K562 (cell line): ENCODE measurements around the gene CTSS. TPM values are rescaled to one million over a fixed set of nuclear protein-coding genes. Genes with fewer than 3 reads are reported as not detected.
A peak's percentile ranks its signal among the peaks of the same experiment; 100 is the strongest.

Source experiments
- ATAC-seq: fragments of 200-7000 bp; cut with Tn5 transposase; 3 replicates; pipeline ENCODE4 v1.9.1; 2020; ENCODE audit warnings: moderate library complexity
- BruUV-seq: library from RNA; stranded (reverse); fragments of 400-500 nt; replicated peaks from 2 replicates; lab custom pipeline; 2021; lab: Mats Ljungman, UMichigan
- CTCF ChIA-PET: fragments of 300-600 bp; formaldehyde crosslinking; extraction: SDS; loops from one replicate; lab custom pipeline; 2021; ENCODE audit warnings: low intra/inter-chr PET ratio; lab: Yijun Ruan, JAX
- POLR2A ChIA-PET: fragments of 300-600, 350-650 bp; sonication (Branson Sonifier 250); formaldehyde crosslinking; extraction: SDS; loops from one replicate; lab custom pipeline; 2021; ENCODE audit warnings: antibody characterized with exemption, inconsistent platforms; lab: Yijun Ruan, JAX
- DNase-seq, 4 experiments: peaks; one replicate each; pipeline versions ENCODE4 v3.0.0 to v3.0.0-alpha.2; 2011 to 2018; ENCODE audit warnings: low spot score in 3 of 4, mixed read lengths in 3 of 4; ENCODE audit errors: extremely low read depth in 1 of 4
- FAIRE-seq: peaks from 2 replicates; lab custom pipeline; 2011; peaks lifted over from hg19 to GRCh38; lab: Jason Lieb, UNC
- H2AFZ ChIP-seq: 2 replicates; pipeline ENCODE4 v1.6.0; 2011; ENCODE audit warnings: low read depth, low read length, control low read depth, inconsistent platforms
- H3K27ac ChIP-seq: fragments of 200-600 bp; 3 replicates; pipeline ENCODE4 v1.8.0; 2011; ENCODE audit warnings: low read depth, mild to moderate bottlenecking, control low read depth, inconsistent platforms, low read length, moderate library complexity, mixed read lengths; ENCODE audit errors: extremely low read depth
- H3K27me3 ChIP-seq, 2 experiments: fragments of 300-600 bp in 1 of 2; 2 replicates in 1 of 2; 3 replicates in 1 of 2; pipeline versions ENCODE4 v1.6.0 to v1.8.0; 2011; ENCODE audit warnings: inconsistent platforms in 2 of 2, low read length in 2 of 2, mild to moderate bottlenecking in 1 of 2, mixed read lengths in 1 of 2, moderate library complexity in 1 of 2; ENCODE audit not compliant: control insufficient read depth in 2 of 2, insufficient read depth in 2 of 2
- H3K36me3 ChIP-seq: fragments of 300-600 bp; 3 replicates; pipeline ENCODE4 v1.8.0; 2011; ENCODE audit warnings: mild to moderate bottlenecking, low read length, inconsistent platforms; ENCODE audit not compliant: control insufficient read depth, insufficient read depth
- H3K4me1 ChIP-seq, 2 experiments: fragments of 200-600 bp in 1 of 2; replicated peaks in 1 of 2; 2 replicates in 1 of 2; 3 replicates in 1 of 2; pipeline versions ENCODE4 v1.5.1 to v1.8.0; 2011; ENCODE audit warnings: inconsistent platforms in 2 of 2, low read length in 2 of 2, mild to moderate bottlenecking in 1 of 2, mixed read lengths in 1 of 2, moderate library complexity in 1 of 2; ENCODE audit not compliant: control insufficient read depth in 2 of 2, insufficient read depth in 2 of 2
- H3K4me2 ChIP-seq: 2 replicates; pipeline ENCODE4 v1.6.1; 2011; ENCODE audit warnings: low read length, control low read depth, inconsistent platforms, mixed read lengths; ENCODE audit not compliant: insufficient read depth
- H3K4me3 ChIP-seq: fragments of 200-600 bp; sonication (generic), shearing (Covaris generic); 2 replicates; pipeline ENCODE4 v1.5.1; 2016; ENCODE audit warnings: control low read depth, inconsistent platforms
- H3K79me2 ChIP-seq: fragments of 200-600 bp; 3 replicates; pipeline ENCODE4 v1.8.0; 2011; ENCODE audit warnings: low read length, inconsistent platforms; ENCODE audit not compliant: control insufficient read depth, insufficient read depth
- H3K9ac ChIP-seq, 2 experiments: 2 replicates each; pipeline versions ENCODE4 v1.6.0 to v1.6.1; 2011; ENCODE audit warnings: low read depth in 2 of 2, low read length in 2 of 2, control low read depth in 1 of 2, inconsistent platforms in 1 of 2, mild to moderate bottlenecking in 1 of 2, mixed read lengths in 1 of 2; ENCODE audit not compliant: insufficient read depth in 1 of 2
- H3K9me1 ChIP-seq: one replicate; pipeline ENCODE4 v1.6.0; 2011; ENCODE audit warnings: inconsistent platforms, mild to moderate bottlenecking, low read length, moderate library complexity; ENCODE audit not compliant: control insufficient read depth, insufficient read depth
- H3K9me3 ChIP-seq: replicated peaks from 2 replicates; pipeline ENCODE4 v1.5.1; 2011; ENCODE audit warnings: low read depth, low read length, inconsistent platforms; ENCODE audit not compliant: control insufficient read depth, insufficient read depth
- H4K20me1 ChIP-seq: replicated peaks from 2 replicates; pipeline ENCODE4 v1.6.1; 2011; ENCODE audit warnings: low read length, inconsistent platforms, mixed read lengths; ENCODE audit not compliant: control insufficient read depth, insufficient read depth
- HDAC2 ChIP-seq: fragments of 450-650 bp; IDR thresholded peaks from 2 replicates; pipeline ENCODE4 v1.6.1; 2016; ENCODE audit warnings: mild to moderate bottlenecking
- MTA3 ChIP-seq: fragments of 450-650 bp; formaldehyde crosslinking; IDR thresholded peaks from 2 replicates; pipeline ENCODE4 v1.6.1; 2017; ENCODE audit warnings: mild to moderate bottlenecking, borderline replicate concordance
- NR4A1 ChIP-seq, 2 experiments: fragments of 250-450 bp in 1 of 2; fragments of 450-650 bp in 1 of 2; sonication (Bioruptor Pico) in 1 of 2; IDR thresholded peaks; 2 replicates each; pipeline versions ENCODE4 v1.4.0 to v1.6.1; 2016 to 2020; ENCODE audit warnings: mild to moderate bottlenecking in 2 of 2, missing compliant biosample characterization in 1 of 2, missing genetic modification characterization in 1 of 2, moderate library complexity in 1 of 2
- RAD21 ChIP-seq, 2 experiments: fragments of 250-450 bp in 1 of 2; fragments of 450-650 bp in 1 of 2; sonication (Bioruptor Pico) in 1 of 2; formaldehyde crosslinking in 1 of 2; IDR thresholded peaks in 1 of 2; conservative IDR thresholded peaks in 1 of 2; 2 replicates each; pipeline versions ENCODE4 v1.4.0 to v1.8.0; 2020 to 2022; ENCODE audit warnings: mild to moderate bottlenecking in 2 of 2, moderate library complexity in 1 of 2
- ZNF696 ChIP-seq: fragments of 250-450 bp; sonication (Bioruptor Pico); conservative IDR thresholded peaks from 2 replicates; pipeline ENCODE4 v1.4.0; 2020; ENCODE audit warnings: mild to moderate bottlenecking, moderate library complexity
- ZNF75A ChIP-seq: fragments of 450-650 bp; formaldehyde crosslinking; IDR thresholded peaks from 2 replicates; pipeline ENCODE4 v1.4.0; 2020; ENCODE audit warnings: mild to moderate bottlenecking
- WGBS: fragments of 100-300 bp; shearing (Covaris generic); methylation state at CpG from one replicate; pipeline ENCODE4 v1.1.6; 2016; ENCODE audit warnings: low coverage, mixed read lengths; ENCODE audit not compliant: insufficient coverage; ENCODE audit errors: missing lambda C conversion rate; 5-methylcytosine and 5-hydroxymethylcytosine counted together
- in situ Hi-C: fragments of 300-500 bp; cut with MboI; formaldehyde crosslinking; loops from 4 replicates; pipeline ENCODE4 v1.15.0; 2018; ENCODE audit warnings: inconsistent platforms, mixed read lengths
- intact Hi-C: fragments of 100-400 bp; cut with micrococcal nuclease; formaldehyde crosslinking; loops from 2 replicates; pipeline ENCODE4 v1.14.2; 2022
- polyA plus RNA-seq, 8 experiments: library from polyadenylated mRNA; depleted of rRNA in 4 of 8; stranded (reverse) in 5 of 8; unstranded in 3 of 8; fragments of >200 nt; fragmentation: Nextera tagmentation in 2 of 8; fragmentation: Illumina TruSeq in 1 of 8; extraction: Ambion mirVana in 2 of 8; extraction: Trizol in 1 of 8; gene quantifications; 2 replicates each; pipeline versions ENCODE4 v1.2.1 to v1.2.3, GENCODE V29; 2011 to 2014; ENCODE audit warnings: inconsistent platforms in 1 of 8, missing spikeins in 1 of 8
- total RNA-seq, 7 experiments: library from RNA; depleted of rRNA in 6 of 7; stranded (reverse); fragments of >200 nt in 6 of 7; fragmentation: Illumina TruSeq in 2 of 7; extraction: Trizol in 2 of 7; gene quantifications; 2 replicates each; pipeline versions ENCODE4 v1.2.1 to v1.2.3, GENCODE V29; 2011 to 2021; ENCODE audit warnings: low replicate concordance in 1 of 7
- TF ChIP-seq, protein P1 (sequence below): fragments of 450-650 bp; IDR thresholded peaks from 2 replicates; pipeline ENCODE4 v1.6.1; 2017; ENCODE audit warnings: mild to moderate bottlenecking, moderate library complexity

CTSS gene
- total and polyA plus RNA-seq, 9 of the 15 experiments (the other 6 are each of a cell fraction or from before 2014, with no cell fraction given) = 8.6 to 24.9 (median 10.3) TPM

DNA sequence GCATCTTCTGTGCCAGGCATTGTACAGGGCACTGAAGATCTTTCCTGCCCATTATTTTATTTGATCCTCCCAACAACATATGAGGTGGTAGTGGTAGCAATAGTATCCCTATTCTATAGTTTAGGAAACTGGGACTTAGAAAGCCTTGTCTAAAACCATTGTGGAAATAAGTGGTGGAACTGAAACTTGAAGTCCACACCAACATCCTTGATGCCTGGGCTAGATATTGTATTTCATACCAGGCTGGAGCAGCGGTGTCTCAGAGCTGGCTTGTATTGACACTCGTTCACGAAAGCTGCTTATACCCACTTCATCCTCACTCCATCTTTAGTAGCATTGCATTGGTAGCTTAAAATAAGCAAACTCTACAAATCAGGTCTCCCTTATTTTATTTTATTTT lies 9.7 kb upstream of the CTSS start:
- no peak for FAIRE-seq
- Histone ChIP-seq H4K20me1 (no peaks in the 10 kb centered on the region), H3K9me3 (no peaks in the 10 kb centered on the region), H3K4me2 (no peak overlapping the region), H3K4me1 (no peaks in the 10 kb centered on the region), H3K27ac (no peak overlapping the region), H3K4me3 (no peak overlapping the region), H3K27me3 (no peaks in the 10 kb centered on the region), H3K9me1 (no peaks in the 10 kb centered on the region), H3K9ac (no peak overlapping the region), H3K79me2 (no peaks in the 10 kb centered on the region), H2AFZ (no peak overlapping the region), H3K36me3 (no peaks in the 10 kb centered on the region)
- 64% methylated on average over 3 of the region's 3 CpGs for WGBS
- in situ Hi-C loops = no loop called here
- POLR2A ChIA-PET = interaction anchor here (0.6 kb wide), 1 partner anchor 588 kb away, joined by 3 read pairs; no protein-coding TSS in a partner anchor
- ATAC-seq = no peak
- intact Hi-C loops = no loop called here
- BruUV-seq = no TSS peak
- CTCF ChIA-PET = no interaction called here
- TF ChIP-seq MTA3 (no peak), ZNF696 (no peak), ZNF75A (CRISPR knock-in tag) (no peak), HDAC2 (no peak)
- TF ChIP-seq, protein P1, sequence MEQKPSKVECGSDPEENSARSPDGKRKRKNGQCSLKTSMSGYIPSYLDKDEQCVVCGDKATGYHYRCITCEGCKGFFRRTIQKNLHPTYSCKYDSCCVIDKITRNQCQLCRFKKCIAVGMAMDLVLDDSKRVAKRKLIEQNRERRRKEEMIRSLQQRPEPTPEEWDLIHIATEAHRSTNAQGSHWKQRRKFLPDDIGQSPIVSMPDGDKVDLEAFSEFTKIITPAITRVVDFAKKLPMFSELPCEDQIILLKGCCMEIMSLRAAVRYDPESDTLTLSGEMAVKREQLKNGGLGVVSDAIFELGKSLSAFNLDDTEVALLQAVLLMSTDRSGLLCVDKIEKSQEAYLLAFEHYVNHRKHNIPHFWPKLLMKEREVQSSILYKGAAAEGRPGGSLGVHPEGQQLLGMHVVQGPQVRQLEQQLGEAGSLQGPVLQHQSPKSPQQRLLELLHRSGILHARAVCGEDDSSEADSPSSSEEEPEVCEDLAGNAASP = no peak
- no peak for DNase-seq

DNA sequence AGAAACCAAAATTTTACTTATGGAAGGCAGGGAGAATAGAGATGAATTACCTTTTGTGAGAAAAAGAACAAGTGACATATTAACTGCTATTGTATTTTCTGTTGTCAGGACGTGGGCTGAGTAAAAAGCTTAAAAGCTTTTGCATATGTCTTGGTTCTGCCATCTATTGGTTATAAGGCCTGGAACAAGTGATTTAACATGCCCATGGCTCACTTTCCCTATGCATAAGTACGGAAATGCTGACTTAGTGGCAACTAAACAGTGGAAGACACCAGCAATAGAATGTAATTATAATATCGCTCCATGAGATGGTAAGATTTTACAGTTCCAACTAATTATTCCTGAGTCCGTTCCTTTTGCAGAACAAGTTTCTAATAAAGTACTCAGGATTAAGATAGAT lies 6.7 kb upstream of the CTSS start:
- TF ChIP-seq RAD21 (CRISPR knock-in tag; conservative IDR thresholded peaks at IDR 0.05 in 1 of 2, IDR thresholded peaks at IDR 0.05 in 1 of 2) = 0 out of 4 replicates have a peak, but pooled peaks of 1 of the 2 experiments have one; percentile 3
- no peak for TF ChIP-seq NR4A1 (CRISPR knock-in tag; IDR thresholded peaks at IDR 0.05)
- TF ChIP-seq NR4A1 (tag; IDR thresholded peaks at IDR 0.05) = no peak
- H3K9me3 ChIP-seq = no peaks in the 10 kb centered on the region
- no peaks in the 10 kb centered on the region for H3K36me3 ChIP-seq
- no peaks in the 10 kb centered on the region for H3K9me1 ChIP-seq
- ATAC-seq = no peak
- in situ Hi-C loops = no loop called here
- peak overlapping the region; percentile 7; the same call in 1 of the 2 replicates for H2AFZ ChIP-seq
- H3K4me3 ChIP-seq = no peak overlapping the region
- ChIA-PET CTCF (no interaction called here), POLR2A (no interaction called here)
- DNase-seq = no peak
- no peaks in the 10 kb centered on the region for H3K27me3 ChIP-seq
- H3K4me1 ChIP-seq = no peaks in the 10 kb centered on the region
- no TSS peak for BruUV-seq
- no peaks in the 10 kb centered on the region for H4K20me1 ChIP-seq
- intact Hi-C loops = no loop called here
- WGBS = 57% methylated on average over 4 of the region's 4 CpGs
- H3K9ac ChIP-seq = no peak overlapping the region
- FAIRE-seq = no peak
- no peak overlapping the region for H3K4me2 ChIP-seq
- H3K79me2 ChIP-seq = no peaks in the 10 kb centered on the region
- H3K27ac ChIP-seq = no peak overlapping the region
